Testis (tissue), 3 donors: Measurements from ENCODE around the gene MCTP1. TPM values are rescaled to one million over a fixed set of nuclear protein-coding genes. Genes with fewer than 3 reads are reported as not detected.

Experiments
- DNase-seq: peaks from one replicate; pipeline ENCODE4 v3.0.0-alpha.2; 2019
- H3K27ac ChIP-seq, 2 donors: fragments of 200-600 bp; sonication (generic); one replicate each; pipeline ENCODE4 v1.5.1; 2019
- H3K27me3 ChIP-seq: fragments of 200-600 bp; sonication (generic); one replicate; pipeline ENCODE4 v1.5.1; 2019
- H3K36me3 ChIP-seq: fragments of 200-600 bp; sonication (generic); one replicate; pipeline ENCODE4 v1.5.1; 2017; ENCODE audit warnings: low read depth; ENCODE audit errors: missing control alignments
- H3K4me1 ChIP-seq: fragments of 200-600 bp; sonication (generic); one replicate; pipeline ENCODE4 v1.5.1; 2019
- H3K4me3 ChIP-seq, 2 donors: fragments of 200-600 bp; sonication (generic); one replicate each; pipeline ENCODE4 v1.5.1; 2017 to 2019
- H3K9me3 ChIP-seq: fragments of 200-600 bp; sonication (generic); one replicate; pipeline ENCODE4 v1.5.1; 2017
- CTCF ChIP-seq, 3 experiments: fragments of 450-650 bp in 2 of 3; fragments of 200-600 bp in 1 of 3; sonication (generic) in 1 of 3; IDR thresholded peaks; one replicate each; pipeline ENCODE4 v1.5.1; 2016 to 2019; ENCODE audit warnings: antibody characterized with exemption in 3 of 3, mild to moderate bottlenecking in 2 of 3, moderate library complexity in 1 of 3
- POLR2A ChIP-seq: fragments of 450-650 bp; IDR thresholded peaks from one replicate; pipeline ENCODE4 v1.6.1; 2017; ENCODE audit warnings: antibody characterized with exemption, mild to moderate bottlenecking, moderate library complexity
- WGBS, 2 donors: methylation state at CpG; one replicate each; pipeline ENCODE4 v1.1.5; 2018; 5-methylcytosine and 5-hydroxymethylcytosine counted together
- intact Hi-C: fragments of 100-400 bp; cut with DNase I; formaldehyde crosslinking; loops from one replicate; pipeline ENCODE4 v1.15.1; 2023; ENCODE audit warnings: low total_unique reads
- polyA plus RNA-seq: library from polyadenylated mRNA; stranded (reverse); fragments of 350-450 nt; fragmentation: Illumina TruSeq; extraction: RNeasy Lipid Tissue Mini Kit (QIAGEN cat#74804); gene quantifications from one replicate; pipeline ENCODE4 v1.2.3, GENCODE V29; 2014; ENCODE audit warnings: low read depth, low replicate concordance; ENCODE audit not compliant: insufficient read depth
- total RNA-seq, 2 donors: library from RNA; depleted of rRNA; stranded (reverse); fragments of >200 nt; gene quantifications; one replicate each; pipeline ENCODE4 v1.2.3, GENCODE V29; 2016

The MCTP1 gene
- total and polyA plus RNA-seq, 3 donors from 2014 or later, result 7.4 to 15.5 (median 9.7) TPM

- H3K27me3 ChIP-seq, result no peaks in the 10 kb centered on the region
- no peaks in the 10 kb centered on the region for H3K9me3 ChIP-seq
- intact Hi-C loops, result no loop called here
- no peaks in the 10 kb centered on the region for H3K4me1 ChIP-seq
- no peak for DNase-seq
- H3K27ac ChIP-seq, result no peak overlapping the region
- TF ChIP-seq POLR2A (no peak), CTCF (IDR thresholded peaks at IDR 0.05) (no peak)
- no peaks in the 10 kb centered on the region for H3K36me3 ChIP-seq
- no peak overlapping the region for H3K4me3 ChIP-seq
- WGBS, 2 donors, result 81 to 89% methylated on average over 3 of the region's 3 CpGs
Observed at GRCh38 chr5:95181644-95182043, 103.2 kb downstream of the MCTP1 start.

DNA sequence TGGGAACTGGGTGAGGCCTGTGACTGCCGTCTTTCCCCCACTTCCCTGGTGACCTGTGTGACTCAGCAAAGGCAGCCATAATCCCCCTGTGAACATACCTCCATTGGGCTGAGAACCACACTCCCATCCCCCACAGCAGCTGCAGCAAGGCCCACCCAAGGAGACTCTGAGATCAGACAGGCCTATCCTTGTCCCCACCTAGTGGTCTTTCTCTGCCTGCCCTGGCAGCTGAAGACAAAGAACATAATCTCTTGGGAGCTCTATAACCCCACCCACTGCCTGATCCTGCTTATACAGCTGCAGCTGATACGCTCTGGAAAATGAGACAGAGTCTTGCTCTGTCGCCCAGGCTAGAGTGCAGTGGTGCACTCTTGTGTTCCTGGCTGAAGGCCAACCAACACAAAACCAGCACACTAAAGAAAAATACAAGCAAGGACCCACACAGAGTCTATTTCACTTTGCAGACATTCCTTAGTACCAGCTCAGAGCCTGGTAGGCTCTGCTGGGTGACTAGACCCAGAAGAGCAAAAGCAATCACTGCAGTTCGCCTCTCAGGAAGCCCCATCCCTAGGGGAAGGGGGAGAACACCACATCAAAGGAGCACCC is 106.7 kb downstream of the MCTP1 start:
- H3K27ac ChIP-seq, result no peak overlapping the region
- H3K9me3 ChIP-seq, result no peaks in the 10 kb centered on the region
- no peak for DNase-seq
- intact Hi-C loops, result no loop called here
- 62 to 79% methylated on average over 4 of the region's 4 CpGs for WGBS, 2 donors
- no peak overlapping the region for H3K4me3 ChIP-seq
- H3K4me1 ChIP-seq, result no peaks in the 10 kb centered on the region
- TF ChIP-seq CTCF (IDR thresholded peaks at IDR 0.05) (no peak), POLR2A (no peak)
- H3K27me3 ChIP-seq, result no peaks in the 10 kb centered on the region
- no peaks in the 10 kb centered on the region for H3K36me3 ChIP-seq

DNA sequence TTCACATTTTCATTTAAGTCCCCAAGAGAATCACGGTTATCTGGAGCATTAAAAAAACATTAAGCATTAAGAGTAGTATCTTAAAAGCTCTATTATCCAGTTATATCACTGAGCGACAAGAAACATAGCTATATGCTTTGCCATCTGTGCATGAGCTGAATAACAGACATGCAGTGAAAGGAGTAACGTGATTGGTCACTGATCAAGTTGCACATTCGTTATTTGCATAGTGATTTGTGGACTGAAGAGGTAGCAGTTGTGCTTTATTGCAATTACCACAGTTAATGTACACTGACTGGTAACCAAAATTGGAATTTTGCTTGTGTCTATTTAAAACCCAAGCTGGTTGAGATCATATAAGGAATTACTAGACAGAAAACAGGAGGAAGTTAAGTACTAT is 107.4 kb downstream of the MCTP1 start:
- TF ChIP-seq POLR2A, result no peak
- no peak for TF ChIP-seq CTCF (IDR thresholded peaks at IDR 0.05)
- WGBS, 2 donors, result 72 to 76% methylated on average over 4 of the region's 4 CpGs
- Histone ChIP-seq H3K36me3 (no peaks in the 10 kb centered on the region), H3K4me1 (no peaks in the 10 kb centered on the region), H3K4me3 (no peak overlapping the region), H3K27ac (no peak overlapping the region), H3K27me3 (no peaks in the 10 kb centered on the region), H3K9me3 (no peaks in the 10 kb centered on the region)
- intact Hi-C loops, result no loop called here
- DNase-seq, result no peak

- TF ChIP-seq CTCF (IDR thresholded peaks at IDR 0.05), result no peak
- no peak for TF ChIP-seq POLR2A
- Histone ChIP-seq H3K27ac (no peak overlapping the region), H3K36me3 (no peaks in the 10 kb centered on the region), H3K4me3 (no peak overlapping the region), H3K27me3 (no peaks in the 10 kb centered on the region), H3K4me1 (no peaks in the 10 kb centered on the region), H3K9me3 (no peaks in the 10 kb centered on the region)
- intact Hi-C loops, result no loop called here
- DNase-seq, result no peak
- WGBS, 2 donors, result 75 to 83% methylated on average over 3 of the region's 3 CpGs
Observed at GRCh38 chr5:95175106-95175505, 109.8 kb downstream of the MCTP1 start.

GRCh38 chr5:95172659-95173058 is 112.2 kb downstream of the MCTP1 start:
- no peak for DNase-seq
- no peaks in the 10 kb centered on the region for H3K9me3 ChIP-seq
- H3K27me3 ChIP-seq, result no peaks in the 10 kb centered on the region
- H3K4me3 ChIP-seq, result no peak overlapping the region
- no peaks in the 10 kb centered on the region for H3K36me3 ChIP-seq
- no peaks in the 10 kb centered on the region for H3K4me1 ChIP-seq
- intact Hi-C loops, result no loop called here
- no peak for TF ChIP-seq POLR2A
- TF ChIP-seq CTCF (IDR thresholded peaks at IDR 0.05), result no peak
- no peak overlapping the region for H3K27ac ChIP-seq
